SK-N-SH (cell line): ENCODE data around the gene KIF12.

ENCODE experiments used
- CTCF ChIP-seq: fragments of 200-600 bp; sonication (generic); IDR thresholded peaks from 2 replicates; pipeline ENCODE4 v1.6.1; 2017; ENCODE audit warnings: antibody characterized with exemption, mild to moderate bottlenecking, moderate library complexity
- GATA2 ChIP-seq: sonication (generic); formaldehyde crosslinking; IDR thresholded peaks from 2 replicates; pipeline ENCODE4 v1.5.0; 2020; ENCODE audit warnings: mild to moderate bottlenecking, missing genetic modification reagents
- MEF2A ChIP-seq: IDR thresholded peaks from 2 replicates; pipeline ENCODE4 v1.4.0; 2012; ENCODE audit warnings: low read depth, borderline replicate concordance
- NRF1 ChIP-seq: IDR thresholded peaks from 2 replicates; pipeline ENCODE4 v1.6.1; 2012; ENCODE audit warnings: low read depth, mild to moderate bottlenecking, low read length
- TF ChIP-seq, protein P1 (sequence below): IDR thresholded peaks from 2 replicates; pipeline ENCODE4 v1.6.1; 2012; ENCODE audit warnings: mild to moderate bottlenecking, low read depth, low read length, moderate library complexity

GRCh38 chr9:114105236-114105635 is 6.1 kb upstream of the KIF12 start:
- no peak for TF ChIP-seq CTCF
- no peak for TF ChIP-seq NRF1
- TF ChIP-seq, protein P1, sequence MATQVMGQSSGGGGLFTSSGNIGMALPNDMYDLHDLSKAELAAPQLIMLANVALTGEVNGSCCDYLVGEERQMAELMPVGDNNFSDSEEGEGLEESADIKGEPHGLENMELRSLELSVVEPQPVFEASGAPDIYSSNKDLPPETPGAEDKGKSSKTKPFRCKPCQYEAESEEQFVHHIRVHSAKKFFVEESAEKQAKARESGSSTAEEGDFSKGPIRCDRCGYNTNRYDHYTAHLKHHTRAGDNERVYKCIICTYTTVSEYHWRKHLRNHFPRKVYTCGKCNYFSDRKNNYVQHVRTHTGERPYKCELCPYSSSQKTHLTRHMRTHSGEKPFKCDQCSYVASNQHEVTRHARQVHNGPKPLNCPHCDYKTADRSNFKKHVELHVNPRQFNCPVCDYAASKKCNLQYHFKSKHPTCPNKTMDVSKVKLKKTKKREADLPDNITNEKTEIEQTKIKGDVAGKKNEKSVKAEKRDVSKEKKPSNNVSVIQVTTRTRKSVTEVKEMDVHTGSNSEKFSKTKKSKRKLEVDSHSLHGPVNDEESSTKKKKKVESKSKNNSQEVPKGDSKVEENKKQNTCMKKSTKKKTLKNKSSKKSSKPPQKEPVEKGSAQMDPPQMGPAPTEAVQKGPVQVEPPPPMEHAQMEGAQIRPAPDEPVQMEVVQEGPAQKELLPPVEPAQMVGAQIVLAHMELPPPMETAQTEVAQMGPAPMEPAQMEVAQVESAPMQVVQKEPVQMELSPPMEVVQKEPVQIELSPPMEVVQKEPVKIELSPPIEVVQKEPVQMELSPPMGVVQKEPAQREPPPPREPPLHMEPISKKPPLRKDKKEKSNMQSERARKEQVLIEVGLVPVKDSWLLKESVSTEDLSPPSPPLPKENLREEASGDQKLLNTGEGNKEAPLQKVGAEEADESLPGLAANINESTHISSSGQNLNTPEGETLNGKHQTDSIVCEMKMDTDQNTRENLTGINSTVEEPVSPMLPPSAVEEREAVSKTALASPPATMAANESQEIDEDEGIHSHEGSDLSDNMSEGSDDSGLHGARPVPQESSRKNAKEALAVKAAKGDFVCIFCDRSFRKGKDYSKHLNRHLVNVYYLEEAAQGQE, result no peak
- TF ChIP-seq GATA2 (CRISPR knock-in tag), result no peak
- no peak for TF ChIP-seq MEF2A
